ENCODE results near the gene PDE6B. TPM values are rescaled to one million over a fixed set of nuclear protein-coding genes. Genes with fewer than 3 reads are reported as not detected.

The PDE6B gene
- total RNA-seq, 1 experiment from 2014 or later, result 10.8 TPM

DNA sequence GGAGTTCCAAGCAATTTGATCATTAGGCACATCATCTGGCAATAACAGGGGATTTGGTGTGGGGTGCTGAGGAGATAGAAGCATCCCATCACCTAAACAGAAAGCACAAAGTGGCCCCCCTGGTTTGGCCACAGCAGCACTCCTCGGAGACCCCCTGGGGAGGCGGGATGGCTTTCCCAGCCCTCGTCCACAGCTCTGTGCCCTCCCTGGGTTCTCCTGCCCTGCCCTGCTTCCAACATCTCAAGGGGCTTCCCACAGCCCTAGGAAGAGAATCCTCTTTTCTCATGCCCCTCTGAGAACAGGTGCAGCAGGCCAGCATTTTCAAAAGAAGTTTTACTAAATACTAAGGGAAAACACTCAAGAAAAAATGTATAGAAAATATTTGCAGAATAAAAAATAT, 35.9 kb downstream of the PDE6B start:
- Histone ChIP-seq H2BK12ac (ENCODE audit: insufficient read length, low read depth, low read length) (no peak overlapping the region), H2AK5ac (ENCODE audit: insufficient read length, low read length) (no peak overlapping the region), H2BK120ac (ENCODE audit: low read depth, low read length, poor library complexity, severe bottlenecking) (no peak overlapping the region), H2AFZ (ENCODE audit: low read length) (no peak overlapping the region), H4K8ac (replicated peaks; ENCODE audit: insufficient read length, low read depth, low read length) (no peak overlapping the region), H3K27me3 (ENCODE audit: insufficient read depth, low read length) (no peaks in the 10 kb centered on the region), H2BK15ac (ENCODE audit: low read depth, low read length) (no peak overlapping the region), H3K27ac (ENCODE audit: insufficient read length, low read depth, low read length) (no peak overlapping the region), H3K9me3 (ENCODE audit: control insufficient read depth, low read depth, low read length) (no peaks in the 10 kb centered on the region), H3K79me2 (ENCODE audit: insufficient read depth, low read length) (no peaks in the 10 kb centered on the region), H3K4me2 (ENCODE audit: insufficient read depth, insufficient read length, low read length) (no peak overlapping the region), H3T11ph (ENCODE audit: low read length) (no peak overlapping the region), H3K18ac (ENCODE audit: insufficient read length, low read depth, low read length) (no peak overlapping the region), H3K14ac (ENCODE audit: insufficient read depth, low read length) (no peak overlapping the region), H3K23ac (ENCODE audit: insufficient read length, low read depth, low read length) (no peak overlapping the region), H3K23me2 (ENCODE audit: insufficient read length, low read depth, low read length, poor library complexity, severe bottlenecking) (peaks cover 2% of the 10 kb centered on the region), H3K79me1 (ENCODE audit: insufficient read depth, low read depth, low read length, poor library complexity, severe bottlenecking) (no peaks in the 10 kb centered on the region), H2BK20ac (ENCODE audit: low read depth, low read length, poor library complexity, severe bottlenecking) (no peak overlapping the region), H3K9ac (ENCODE audit: extremely low read depth, insufficient read length, low read length) (no peak overlapping the region), H3K4ac (ENCODE audit: low read depth, low read length) (no peak overlapping the region), H4K91ac (ENCODE audit: insufficient read length, low read depth, low read length) (no peak overlapping the region), H4K20me1 (ENCODE audit: control insufficient read depth, insufficient read depth, insufficient read length) (no peaks in the 10 kb centered on the region), H3K4me1 (ENCODE audit: insufficient read depth, low read length) (no peaks in the 10 kb centered on the region), H4K5ac (ENCODE audit: insufficient read length, low read depth, low read length) (no peak overlapping the region), H3K56ac (ENCODE audit: insufficient read length, low read depth, low read length) (no peak overlapping the region), H2BK5ac (ENCODE audit: insufficient read length, low read length) (no peak overlapping the region)
- H3K27ac Mint-ChIP-seq, result no peak overlapping the region
- H3K36me3 Mint-ChIP-seq (ENCODE audit: insufficient read depth in 1 of 3, low read depth in 3 of 3), result peaks cover 0 to 2% (median 0%) of the 10 kb centered on the region in 3 experiments; a peak in 4 of 7 replicates
- H3K4me1 Mint-ChIP-seq, result peaks cover 0 to 3% of the 10 kb centered on the region in 2 experiments; a peak in 1 of 4 replicates
- WGBS (ENCODE audit: extremely low coverage, insufficient read length, low lambda C conversion rate), result no CpG with 5 or more reads among the region's 3 CpGs
- no peak for DNase-seq
- H3K4me3 Mint-ChIP-seq, result no peak overlapping the region; a peak in 1 of 5 replicates
- peaks cover 2% of the 10 kb centered on the region; the same call in 1 of the 2 replicates for H3K27me3 Mint-ChIP-seq (ENCODE audit: low read depth)
- TF ChIP-seq, protein P1, sequence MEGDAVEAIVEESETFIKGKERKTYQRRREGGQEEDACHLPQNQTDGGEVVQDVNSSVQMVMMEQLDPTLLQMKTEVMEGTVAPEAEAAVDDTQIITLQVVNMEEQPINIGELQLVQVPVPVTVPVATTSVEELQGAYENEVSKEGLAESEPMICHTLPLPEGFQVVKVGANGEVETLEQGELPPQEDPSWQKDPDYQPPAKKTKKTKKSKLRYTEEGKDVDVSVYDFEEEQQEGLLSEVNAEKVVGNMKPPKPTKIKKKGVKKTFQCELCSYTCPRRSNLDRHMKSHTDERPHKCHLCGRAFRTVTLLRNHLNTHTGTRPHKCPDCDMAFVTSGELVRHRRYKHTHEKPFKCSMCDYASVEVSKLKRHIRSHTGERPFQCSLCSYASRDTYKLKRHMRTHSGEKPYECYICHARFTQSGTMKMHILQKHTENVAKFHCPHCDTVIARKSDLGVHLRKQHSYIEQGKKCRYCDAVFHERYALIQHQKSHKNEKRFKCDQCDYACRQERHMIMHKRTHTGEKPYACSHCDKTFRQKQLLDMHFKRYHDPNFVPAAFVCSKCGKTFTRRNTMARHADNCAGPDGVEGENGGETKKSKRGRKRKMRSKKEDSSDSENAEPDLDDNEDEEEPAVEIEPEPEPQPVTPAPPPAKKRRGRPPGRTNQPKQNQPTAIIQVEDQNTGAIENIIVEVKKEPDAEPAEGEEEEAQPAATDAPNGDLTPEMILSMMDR (conservative IDR thresholded peaks at IDR 0.05), result no peak
- H3K9me3 Mint-ChIP-seq, result no peaks in the 10 kb centered on the region

Measured in H9 (cell line).